GM21723 (cell line): ENCODE results near the gene TM7SF3.
A peak's percentile ranks its signal among the peaks of the same experiment; 100 is the strongest.
"Not testable (repeated sequence)": the region's sequence is repeated elsewhere in the genome, so short reads cannot be mapped to it uniquely, and the experiment has no call there.

Source experiments
- ATAC-seq: cut with Tn5 transposase; IDR thresholded peaks from one replicate; pipeline ENCODE4 v1.9.1; 2021; ENCODE audit warnings: mild to moderate bottlenecking, moderate library complexity; ENCODE audit not compliant: unreplicated experiment

TM7SF3 gene

GRCh38 chr12:27014085-27014858, at the start of gene TM7SF3:
TM7SF3 (minus strand) TSS chr12:27014384; CDS start chr12:27014168, 216 bp downstream.
- ATAC-seq, result peak; percentile 88

- no peak for ATAC-seq
Observed at GRCh38 chr12:27063250-27063851, 49.2 kb upstream of the TM7SF3 start.

GRCh38 chr12:27061317-27061716, 47.1 kb upstream of the TM7SF3 start:
- ATAC-seq, result no peak

DNA sequence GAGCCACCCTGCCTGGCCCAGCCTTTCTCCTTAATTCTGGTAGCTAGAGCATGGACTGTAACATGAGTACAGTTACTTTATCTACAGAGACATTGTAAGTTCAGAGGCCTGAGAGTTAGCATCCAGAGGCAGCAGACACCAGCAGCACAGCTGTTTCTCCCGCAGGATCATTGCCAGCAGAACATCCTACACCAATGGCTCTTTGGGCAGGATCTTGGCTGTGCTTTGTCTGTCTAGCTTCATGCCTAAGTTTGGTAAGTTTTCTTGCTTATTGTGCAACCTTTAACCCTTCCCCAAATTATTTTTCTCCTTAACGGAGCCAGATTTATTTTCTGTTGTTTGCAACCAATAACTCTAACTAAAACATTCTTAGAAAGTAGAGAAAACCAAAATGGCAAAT, 46.6 kb upstream of the TM7SF3 start:
- ATAC-seq, result no peak

GRCh38 chr12:27057543-27057942, 43.4 kb upstream of the TM7SF3 start:
- no peak for ATAC-seq

DNA sequence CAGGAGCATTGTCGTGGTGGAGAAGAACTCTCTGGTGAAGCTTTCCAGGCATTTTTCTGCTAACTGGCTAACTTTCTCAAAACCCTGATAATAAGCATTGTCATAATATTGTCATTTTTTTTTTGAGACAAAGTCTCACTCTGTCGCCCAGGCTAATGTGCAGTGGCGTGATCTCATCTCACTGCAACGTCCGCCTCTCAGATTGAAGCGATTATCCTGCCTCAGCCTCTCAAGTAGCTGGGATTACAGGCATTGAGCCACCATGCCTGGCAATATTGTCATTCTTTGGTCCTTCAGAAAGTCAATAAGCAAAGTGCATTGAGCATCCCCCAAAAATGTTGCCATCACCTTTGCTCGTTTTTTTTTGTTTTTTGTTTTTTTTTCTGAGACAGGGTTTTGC, 41.8 kb upstream of the TM7SF3 start:
- ATAC-seq, result no peak

DNA sequence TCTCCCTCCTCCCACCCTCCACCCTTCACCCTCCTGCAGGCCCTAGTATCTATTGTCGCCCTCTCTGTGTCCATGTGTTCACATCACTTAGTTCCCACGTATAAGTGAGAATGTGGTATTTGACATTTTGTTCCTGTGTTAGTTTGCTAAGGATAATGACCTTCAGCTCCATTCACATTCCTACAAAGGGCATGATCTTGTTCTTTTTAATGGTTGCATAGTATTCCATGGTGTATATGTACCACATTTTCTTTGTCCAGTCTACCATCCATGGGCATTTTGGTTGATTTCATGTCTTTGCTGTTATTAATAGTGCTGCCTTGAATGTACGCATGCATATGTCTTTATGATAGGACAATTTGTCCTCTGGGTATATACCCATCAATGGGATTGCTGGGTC, 38.6 kb upstream of the TM7SF3 start:
- no peak for ATAC-seq

DNA sequence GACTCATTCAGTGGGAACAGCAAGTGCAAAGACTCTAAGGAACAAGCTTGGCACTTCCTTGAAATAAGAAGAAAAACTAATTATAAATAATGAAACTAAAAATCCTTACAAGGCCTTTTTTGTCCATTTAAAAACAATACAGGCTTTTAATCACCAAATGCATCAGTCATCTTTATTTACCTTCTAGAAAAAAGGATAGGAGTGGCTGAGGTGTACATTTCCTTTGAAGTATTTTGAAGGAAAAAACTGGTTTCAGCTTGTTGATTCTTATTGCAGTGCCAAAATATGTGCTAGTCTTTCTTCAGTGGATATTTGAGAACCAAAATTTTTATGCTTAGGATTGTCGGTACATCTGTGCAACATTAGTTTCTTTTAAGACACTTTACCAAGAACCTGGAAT, 38.0 kb upstream of the TM7SF3 start:
- ATAC-seq, result no peak

DNA sequence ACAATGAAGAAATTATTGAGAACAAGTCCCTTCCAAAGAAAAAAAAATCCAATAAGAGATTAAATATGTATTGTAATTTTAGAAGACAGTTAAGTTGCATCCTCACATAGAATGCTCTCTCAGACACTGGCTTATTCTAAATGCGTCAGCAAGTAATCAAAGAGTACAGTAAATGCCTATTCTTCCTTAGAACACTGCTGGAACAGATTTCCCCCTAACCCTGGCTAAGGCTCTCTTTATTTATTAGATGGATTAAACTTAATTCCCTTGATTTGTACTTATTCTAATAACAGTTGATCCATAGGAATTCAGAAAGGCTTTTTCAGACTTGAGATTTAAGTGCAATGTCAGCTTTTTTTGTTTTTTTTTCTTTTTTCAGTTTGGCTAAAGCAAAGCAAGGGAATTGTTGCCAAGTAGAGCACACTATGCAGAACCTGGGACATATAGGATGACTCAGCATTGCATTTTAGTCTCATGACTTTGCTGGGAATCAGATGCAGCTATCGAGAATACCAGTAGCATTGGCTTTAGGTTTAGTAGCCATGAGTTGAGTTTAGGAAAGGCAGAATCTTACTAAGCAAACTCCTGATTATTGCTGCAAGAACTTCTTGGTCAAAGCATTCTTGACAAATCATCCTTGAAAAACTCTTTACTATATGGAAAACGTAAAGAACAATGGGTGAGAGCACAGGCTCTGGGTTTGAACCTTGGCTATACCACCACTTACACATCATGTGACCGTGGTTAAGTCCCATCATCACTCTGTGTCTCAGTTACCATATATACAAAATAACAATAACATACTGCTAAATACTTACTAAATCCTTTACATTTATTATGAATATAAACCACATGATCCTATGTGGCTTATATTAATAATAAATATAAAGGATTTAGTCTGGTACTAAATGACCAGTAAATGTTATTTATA, 34.9 kb upstream of the TM7SF3 start:
- no peak for ATAC-seq

- ATAC-seq, result not testable (repeated sequence)
Observed at GRCh38 chr12:27042018-27042417, 27.8 kb upstream of the TM7SF3 start.

- not testable (repeated sequence) for ATAC-seq
Observed at GRCh38 chr12:27040637-27041036, 26.5 kb upstream of the TM7SF3 start.

DNA sequence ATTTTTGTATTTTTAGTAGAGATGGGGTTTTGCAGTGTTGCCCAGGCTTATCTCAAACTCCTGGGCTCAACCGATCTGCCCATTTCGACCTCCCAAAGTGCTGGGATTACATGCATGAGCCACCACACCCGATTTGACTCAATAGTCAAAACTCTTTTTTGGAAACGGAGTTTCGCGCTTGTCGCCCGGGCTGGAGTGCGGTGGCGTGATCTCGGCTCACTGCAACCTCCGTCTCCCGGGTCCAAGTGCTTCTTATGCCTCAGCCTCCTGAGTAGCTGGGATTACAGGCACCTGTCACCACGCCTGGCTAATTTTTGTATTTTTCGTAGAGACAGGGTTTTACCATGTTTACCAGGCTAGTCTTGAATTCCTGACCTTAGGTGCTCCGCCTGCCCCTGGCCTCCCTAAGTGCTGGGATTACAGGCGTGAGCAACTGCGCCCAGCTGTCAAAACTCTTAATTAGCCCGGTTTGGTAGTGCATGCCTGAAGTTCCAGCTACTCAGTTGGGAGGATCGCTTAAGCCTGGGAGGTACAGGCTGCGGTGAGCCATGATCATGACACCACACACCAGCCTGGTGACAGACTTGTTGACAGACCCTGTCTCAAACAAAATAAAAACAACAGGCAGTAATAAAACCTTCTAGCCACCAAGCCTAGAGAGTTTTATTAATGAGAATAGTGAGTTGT, 20.6 kb upstream of the TM7SF3 start:
- ATAC-seq, result no peak

DNA sequence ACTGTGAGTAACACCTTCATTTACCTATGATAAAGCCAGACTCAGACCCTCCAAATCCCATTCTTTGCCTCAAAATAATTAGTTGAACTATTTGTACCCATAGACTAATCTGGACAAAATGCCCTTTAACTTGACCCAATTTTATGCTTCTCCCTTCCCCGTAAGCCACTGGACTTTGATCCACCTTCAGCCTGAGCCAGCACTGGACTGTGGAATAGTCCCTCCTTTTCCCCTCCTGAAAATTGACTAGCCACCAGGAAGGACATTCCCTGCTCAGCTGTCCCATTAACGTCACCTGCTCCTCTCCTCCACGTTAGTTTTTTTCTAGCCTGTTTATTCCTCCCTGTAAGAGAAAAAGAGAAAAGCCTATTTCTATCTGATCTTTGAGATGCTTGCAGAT, 18.5 kb upstream of the TM7SF3 start:
- ATAC-seq, result no peak

DNA sequence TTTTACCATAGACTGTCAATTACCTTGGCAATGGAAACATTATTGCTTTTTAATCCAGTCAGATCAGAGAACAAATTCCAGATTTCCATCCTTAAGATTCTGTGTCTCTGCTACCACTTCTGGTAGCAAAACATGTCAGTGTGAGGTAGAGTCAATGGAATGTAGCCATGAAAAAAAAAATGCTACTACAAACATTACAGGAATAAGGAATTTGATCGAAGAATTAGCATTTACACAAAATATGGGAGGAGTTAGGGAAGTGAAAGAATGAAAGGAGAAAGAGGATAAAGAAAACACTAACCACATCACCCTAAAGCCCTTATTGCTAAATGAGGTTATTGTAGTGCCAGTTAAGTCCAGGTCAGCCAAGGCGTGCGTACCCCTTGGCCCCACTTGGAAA, 17.3 kb upstream of the TM7SF3 start:
- ATAC-seq, result no peak

- ATAC-seq, result no peak
Observed at GRCh38 chr12:27026257-27026656, 12.1 kb upstream of the TM7SF3 start.

GRCh38 chr12:27025116-27025515, 10.9 kb upstream of the TM7SF3 start:
- ATAC-seq, result no peak

DNA sequence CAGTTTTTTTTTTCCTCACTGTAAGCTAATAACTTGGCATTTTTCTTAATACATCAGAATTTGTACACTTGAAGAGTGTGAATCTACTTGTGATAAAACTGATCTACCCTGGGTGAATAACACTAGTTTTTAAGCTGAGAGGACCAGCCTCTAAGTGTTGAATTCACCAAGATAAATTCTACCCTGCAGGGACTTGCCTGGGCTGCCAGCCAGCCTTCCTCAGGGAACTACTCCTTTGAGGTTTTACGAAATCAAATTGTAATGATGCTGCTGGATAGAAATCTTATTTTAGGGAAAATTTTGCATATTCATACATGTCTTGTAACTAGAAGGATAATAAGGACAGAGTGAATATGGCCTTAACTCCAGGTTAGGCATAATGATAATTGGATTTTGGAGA, 10.1 kb upstream of the TM7SF3 start:
- ATAC-seq, result no peak

- no peak for ATAC-seq
Observed at GRCh38 chr12:27020761-27021160, 6.6 kb upstream of the TM7SF3 start.

DNA sequence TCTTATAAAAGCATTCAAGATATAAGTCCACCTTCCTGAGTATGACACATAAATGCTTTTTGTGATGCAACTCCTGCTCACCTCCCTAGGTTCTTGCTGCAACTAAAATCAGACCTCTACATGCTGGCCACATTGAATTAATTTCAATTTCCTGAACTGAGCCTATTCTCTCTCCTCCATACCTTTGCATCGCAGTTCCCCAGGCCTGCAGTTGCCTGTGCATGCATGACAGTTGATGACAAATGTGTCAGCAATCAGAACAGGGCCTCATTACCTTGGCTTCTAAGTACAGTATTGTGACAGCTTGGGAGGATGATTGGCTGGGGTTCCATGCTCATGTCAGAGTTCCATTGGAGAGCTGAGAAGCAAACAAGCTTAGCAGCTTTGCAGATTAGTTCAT, 3.9 kb upstream of the TM7SF3 start:
- ATAC-seq, result no peak

DNA sequence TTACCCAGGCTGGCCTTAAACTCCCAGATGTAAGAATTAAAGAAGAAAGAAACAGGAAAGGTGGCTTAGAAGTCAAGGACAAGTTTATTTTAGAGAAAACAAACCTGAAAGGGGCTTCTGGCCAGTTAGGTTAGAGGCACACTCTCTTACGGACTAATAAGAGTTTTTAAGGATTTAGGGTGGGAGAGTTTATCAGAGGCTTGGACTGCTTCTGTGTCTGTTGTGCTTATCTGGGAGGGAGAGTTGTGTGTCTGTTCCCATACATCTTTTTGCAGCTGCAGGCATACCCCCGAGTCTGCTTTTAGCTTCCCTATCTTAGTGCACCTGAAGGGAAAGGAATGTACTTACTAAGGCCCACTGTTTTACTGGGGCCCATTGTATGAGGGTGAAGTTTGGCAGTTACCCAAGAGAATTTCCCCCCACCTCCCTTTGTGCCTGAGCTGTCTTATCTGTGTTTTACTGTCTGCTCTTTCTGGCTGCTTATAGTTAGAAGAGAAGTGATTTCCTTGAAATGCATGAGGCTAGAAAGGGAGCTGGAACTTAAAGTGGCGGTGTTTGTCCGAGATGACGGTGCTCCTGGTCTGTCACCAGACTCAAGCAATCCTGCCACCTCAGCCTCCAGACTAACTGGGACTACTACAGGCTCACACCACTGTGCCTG, 3.1 kb upstream of the TM7SF3 start:
- not testable (repeated sequence) for ATAC-seq

DNA sequence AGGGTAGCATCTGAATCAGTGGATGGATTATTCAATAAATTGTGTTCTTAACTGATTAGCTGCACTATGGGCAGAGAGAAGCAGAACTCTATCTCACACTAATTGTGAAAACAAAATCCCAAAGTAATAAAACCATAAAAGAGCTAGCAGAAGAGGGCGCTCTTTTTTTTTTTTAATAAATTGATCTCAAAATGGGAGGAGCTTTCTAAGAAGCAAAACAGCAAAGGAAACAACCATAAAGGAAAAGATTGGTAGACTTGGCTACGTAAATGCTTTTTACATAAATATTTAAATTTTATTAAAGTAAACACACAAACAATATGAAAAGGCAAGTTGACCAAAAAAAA, 1.5 kb upstream of the TM7SF3 start:
- ATAC-seq, result no peak
